ENCODE data around the gene RALGPS1. TPM values are rescaled to one million over a fixed set of nuclear protein-coding genes. Genes with fewer than 3 reads are reported as not detected.
A peak's percentile ranks its signal among the peaks of the same experiment; 100 is the strongest.

The RALGPS1 gene
- total and polyA plus RNA-seq, 8 donors, result 4.7 to 150 (median 42.2) TPM

DNA sequence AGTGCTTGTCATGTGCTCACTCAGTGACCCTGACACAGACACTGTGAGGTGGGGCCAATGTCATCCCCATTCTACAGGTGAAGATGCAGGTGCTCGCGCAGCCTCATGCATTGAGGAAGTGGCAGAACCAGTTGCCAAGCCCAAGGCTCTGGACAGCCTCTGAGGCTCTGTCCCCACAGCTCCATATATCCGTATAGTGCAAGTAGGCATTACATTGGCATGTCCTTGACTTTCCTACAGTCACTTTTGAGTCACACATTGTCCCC lies 266.7 kb downstream of the RALGPS1 start:
- Histone ChIP-seq H3K4me1 (peaks cover 16 to 42% (median 28%) of the 10 kb centered on the region in 4 donors), H3K36me3 (peaks cover 0 to 16% (median 3%) of the 10 kb centered on the region in 4 donors), H3K4me3 (no peak overlapping the region), H3K27me3 (no peaks in the 10 kb centered on the region), H3K27ac (no peak overlapping the region), H3K9me3 (no peaks in the 10 kb centered on the region)
- TF ChIP-seq EP300 (IDR thresholded peaks at IDR 0.05) (no peak), POLR2AphosphoS5 (IDR thresholded peaks at IDR 0.05) (no peak), POLR2A (IDR thresholded peaks at IDR 0.05) (no peak)
- TF ChIP-seq, protein P1, sequence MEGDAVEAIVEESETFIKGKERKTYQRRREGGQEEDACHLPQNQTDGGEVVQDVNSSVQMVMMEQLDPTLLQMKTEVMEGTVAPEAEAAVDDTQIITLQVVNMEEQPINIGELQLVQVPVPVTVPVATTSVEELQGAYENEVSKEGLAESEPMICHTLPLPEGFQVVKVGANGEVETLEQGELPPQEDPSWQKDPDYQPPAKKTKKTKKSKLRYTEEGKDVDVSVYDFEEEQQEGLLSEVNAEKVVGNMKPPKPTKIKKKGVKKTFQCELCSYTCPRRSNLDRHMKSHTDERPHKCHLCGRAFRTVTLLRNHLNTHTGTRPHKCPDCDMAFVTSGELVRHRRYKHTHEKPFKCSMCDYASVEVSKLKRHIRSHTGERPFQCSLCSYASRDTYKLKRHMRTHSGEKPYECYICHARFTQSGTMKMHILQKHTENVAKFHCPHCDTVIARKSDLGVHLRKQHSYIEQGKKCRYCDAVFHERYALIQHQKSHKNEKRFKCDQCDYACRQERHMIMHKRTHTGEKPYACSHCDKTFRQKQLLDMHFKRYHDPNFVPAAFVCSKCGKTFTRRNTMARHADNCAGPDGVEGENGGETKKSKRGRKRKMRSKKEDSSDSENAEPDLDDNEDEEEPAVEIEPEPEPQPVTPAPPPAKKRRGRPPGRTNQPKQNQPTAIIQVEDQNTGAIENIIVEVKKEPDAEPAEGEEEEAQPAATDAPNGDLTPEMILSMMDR (IDR thresholded peaks at IDR 0.05), result no peak
- peak in 1 of 2 donors; percentile 17 for DNase-seq
- intact Hi-C loops (cut with DNase I; ENCODE audit: low total_unique reads), result no loop called here
- 92 to 100% (median 95%) methylated on average over 1 to 3 of the region's 3 CpGs for WGBS, 5 donors

DNA sequence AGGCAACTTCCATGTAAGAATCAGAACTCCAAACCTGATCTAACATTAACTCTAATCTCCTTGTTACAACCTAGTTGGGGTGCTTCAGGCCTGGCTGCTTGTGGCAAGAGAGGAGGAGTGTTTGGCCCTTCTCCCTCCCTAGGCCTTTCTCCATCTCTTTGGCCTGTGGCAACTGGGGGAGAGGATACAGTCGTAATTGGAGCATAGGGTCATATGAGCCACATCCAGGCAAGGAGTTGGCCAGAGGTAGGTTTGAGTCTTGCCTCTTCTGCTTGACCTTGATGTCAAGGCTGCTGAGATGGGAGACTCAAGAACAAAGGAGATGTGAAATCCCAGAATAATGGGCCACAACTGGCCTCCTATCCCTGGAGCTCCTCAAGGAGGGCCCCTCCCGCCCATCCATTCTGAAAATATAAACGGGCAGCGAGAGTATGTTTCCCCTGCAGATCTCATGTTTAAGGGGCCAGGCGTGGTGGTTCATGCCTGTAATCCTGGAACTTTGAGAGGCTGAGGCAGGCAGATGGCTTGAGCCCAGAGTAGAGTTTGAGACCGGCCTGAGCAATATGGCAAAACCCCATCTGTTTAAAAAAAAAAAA lies 267.1 kb downstream of the RALGPS1 start:
- no peak overlapping the region for H3K27ac ChIP-seq

DNA sequence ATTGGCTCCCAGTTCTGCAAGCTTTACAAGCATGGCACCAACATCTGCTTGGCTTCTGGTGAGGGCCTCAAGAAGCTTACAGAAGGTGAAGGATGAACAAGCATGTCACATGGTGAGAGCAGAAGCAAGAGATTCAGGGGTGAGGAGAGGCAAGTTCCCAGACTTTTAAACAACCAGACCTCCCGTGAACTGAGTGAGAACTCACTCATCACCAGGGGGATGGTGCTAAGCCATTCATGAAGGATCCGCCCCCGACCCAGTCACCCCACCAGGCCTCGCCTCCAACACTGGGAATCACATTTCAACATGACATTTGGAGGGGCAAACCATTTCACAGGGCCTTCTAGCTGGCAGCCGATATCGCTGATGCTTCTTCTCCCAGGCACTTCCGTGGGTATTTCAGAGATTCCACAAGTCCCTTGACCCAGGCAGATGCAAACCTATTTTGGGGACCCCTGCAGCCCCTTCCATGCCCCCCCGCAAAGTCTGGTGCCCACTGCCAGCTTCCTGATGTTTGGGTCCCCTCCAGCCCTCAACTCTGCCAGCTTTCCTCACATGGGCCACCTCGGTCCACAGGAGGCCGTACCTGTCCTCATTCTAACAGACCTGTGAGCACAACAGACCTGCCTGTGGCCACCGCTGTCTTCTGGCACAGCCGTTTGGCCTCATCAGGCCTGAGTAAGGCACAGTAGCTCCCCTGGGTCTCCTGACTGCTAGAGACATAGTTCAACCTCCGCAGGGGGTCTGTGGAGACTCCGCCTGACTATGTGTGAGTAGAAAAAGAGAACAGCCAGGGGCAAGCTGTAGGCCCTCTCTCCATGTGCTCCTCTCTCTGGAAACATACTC lies 268.5 kb downstream of the RALGPS1 start:
- intact Hi-C loops (cut with DNase I; ENCODE audit: low total_unique reads), result no loop called here
- H3K9me3 ChIP-seq, result no peaks in the 10 kb centered on the region
- H3K36me3 ChIP-seq, result peaks cover 0 to 10% (median 3%) of the 10 kb centered on the region in 4 donors
- no peak overlapping the region for H3K4me3 ChIP-seq
- H3K27ac ChIP-seq, result peak overlapping the region in 2 of 5 donors; percentile 86
- H3K27me3 ChIP-seq, result no peaks in the 10 kb centered on the region
- H3K4me1 ChIP-seq, result peaks cover 32 to 61% (median 46%) of the 10 kb centered on the region in 4 donors
- 91 to 97% (median 95%) methylated on average over 14 of the region's 14 CpGs for WGBS, 5 donors
- DNase-seq, result no peak
- TF ChIP-seq POLR2A (IDR thresholded peaks at IDR 0.05) (no peak), EP300 (IDR thresholded peaks at IDR 0.05) (no peak), POLR2AphosphoS5 (IDR thresholded peaks at IDR 0.05) (no peak)
- TF ChIP-seq, protein P1 (IDR thresholded peaks at IDR 0.05), result no peak

More for the DNA sequence above, 267.1 kb downstream of the RALGPS1 start:
- Histone ChIP-seq H3K4me1 (peaks cover 18 to 46% (median 32%) of the 10 kb centered on the region in 4 donors), H3K27me3 (no peaks in the 10 kb centered on the region), H3K4me3 (no peak overlapping the region), H3K36me3 (peaks cover 0 to 16% (median 3%) of the 10 kb centered on the region in 4 donors), H3K9me3 (no peaks in the 10 kb centered on the region)
- TF ChIP-seq POLR2AphosphoS5 (IDR thresholded peaks at IDR 0.05), result no peak
- TF ChIP-seq, protein P1 (IDR thresholded peaks at IDR 0.05), result no peak
- TF ChIP-seq POLR2A (IDR thresholded peaks at IDR 0.05), result no peak
- no peak for TF ChIP-seq EP300 (IDR thresholded peaks at IDR 0.05)
- DNase-seq, result no peak
- 92 to 97% (median 95%) methylated on average over 6 of the region's 6 CpGs for WGBS, 5 donors
- intact Hi-C loops (cut with DNase I; ENCODE audit: low total_unique reads), result no loop called here

DNA sequence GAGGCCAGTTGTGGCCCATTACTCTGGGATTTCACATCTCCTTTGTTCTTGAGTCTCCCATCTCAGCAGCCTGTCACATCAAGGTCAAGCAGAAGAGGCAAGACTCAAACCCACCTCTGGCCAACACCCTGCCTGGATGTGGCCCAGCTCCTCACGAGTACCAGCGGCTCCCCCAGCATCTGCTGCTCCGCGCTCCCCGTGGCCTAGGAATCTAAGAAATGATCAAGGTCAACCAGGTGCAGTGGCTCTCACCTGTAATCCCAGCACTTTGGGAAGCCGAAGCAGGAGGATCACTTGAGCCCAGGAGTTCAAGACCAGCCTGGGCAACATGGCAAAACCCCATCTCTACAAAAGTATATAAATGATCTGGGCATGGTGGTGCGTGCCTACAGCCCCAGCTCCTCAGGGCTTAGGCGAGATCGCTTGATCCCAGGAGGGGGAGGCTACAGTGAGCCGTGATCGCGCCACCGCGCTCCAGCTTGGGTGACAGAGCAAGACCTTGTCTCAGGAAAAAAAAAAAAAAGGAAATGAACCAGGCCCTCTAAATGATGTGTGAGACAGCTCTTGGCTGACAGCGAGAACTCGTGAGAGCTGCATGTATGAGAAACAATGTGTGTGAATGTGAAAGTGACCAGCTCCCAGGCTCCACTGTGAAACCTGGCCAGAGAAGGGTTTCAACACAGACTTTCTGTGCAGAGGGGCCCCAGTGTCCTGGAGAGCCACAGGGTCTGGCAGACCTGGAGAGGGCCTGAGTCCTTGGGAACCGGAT lies 269.4 kb downstream of the RALGPS1 start:
- no peak for TF ChIP-seq POLR2A (IDR thresholded peaks at IDR 0.05)
- no peak for TF ChIP-seq EP300 (IDR thresholded peaks at IDR 0.05)
- peak in 2 of 3 donors; percentile 51 to 70 for TF ChIP-seq POLR2AphosphoS5 (IDR thresholded peaks at IDR 0.05)
- Histone ChIP-seq H3K27me3 (no peaks in the 10 kb centered on the region), H3K4me1 (peaks cover 36 to 62% (median 48%) of the 10 kb centered on the region in 4 donors), H3K27ac (peak overlapping the region in 4 of 5 donors; percentile 33 to 86 (median 86)), H3K36me3 (peaks cover 0 to 10% (median 3%) of the 10 kb centered on the region in 4 donors), H3K9me3 (no peaks in the 10 kb centered on the region), H3K4me3 (no peak overlapping the region)
- intact Hi-C loops (cut with DNase I; ENCODE audit: low total_unique reads), result no loop called here
- peak in 1 of 2 donors; percentile 64 for DNase-seq
- 87 to 98% (median 94%) methylated on average over 16 to 17 of the region's 17 CpGs for WGBS, 5 donors
